GM19467 (cell line): ENCODE results near the gene HS6ST1.

ENCODE experiments used
- ATAC-seq: cut with Tn5 transposase; IDR thresholded peaks from one replicate; pipeline ENCODE4 v1.9.1; 2021; ENCODE audit warnings: mild to moderate bottlenecking, moderate library complexity; ENCODE audit not compliant: unreplicated experiment

Gene HS6ST1

GRCh38 chr2:128300151-128301020, 18.3 kb downstream of the HS6ST1 start:
- ATAC-seq: no peak

GRCh38 chr2:128299628-128300027, 19.0 kb downstream of the HS6ST1 start:
- no peak for ATAC-seq

- no peak for ATAC-seq
Observed at GRCh38 chr2:128298846-128299507, 19.7 kb downstream of the HS6ST1 start.

DNA sequence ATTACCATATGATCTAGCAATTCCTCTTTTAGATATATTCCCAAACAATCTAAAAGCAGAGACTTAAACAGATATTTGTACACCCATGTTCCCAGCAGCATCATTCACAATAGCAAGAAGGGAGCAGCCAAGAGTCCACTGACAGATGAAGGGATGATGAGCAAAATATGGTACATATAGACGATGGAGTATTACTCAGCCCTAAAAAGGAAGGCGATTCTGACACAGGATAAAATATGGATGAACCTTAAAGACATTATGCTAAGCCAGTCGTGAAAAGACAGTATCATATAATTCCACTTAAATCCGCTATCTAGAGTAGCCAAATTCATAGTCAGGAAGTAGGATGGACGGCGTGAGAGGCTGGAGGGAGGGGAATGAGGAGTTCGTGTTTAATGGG, 20.4 kb downstream of the HS6ST1 start:
- no peak for ATAC-seq

DNA sequence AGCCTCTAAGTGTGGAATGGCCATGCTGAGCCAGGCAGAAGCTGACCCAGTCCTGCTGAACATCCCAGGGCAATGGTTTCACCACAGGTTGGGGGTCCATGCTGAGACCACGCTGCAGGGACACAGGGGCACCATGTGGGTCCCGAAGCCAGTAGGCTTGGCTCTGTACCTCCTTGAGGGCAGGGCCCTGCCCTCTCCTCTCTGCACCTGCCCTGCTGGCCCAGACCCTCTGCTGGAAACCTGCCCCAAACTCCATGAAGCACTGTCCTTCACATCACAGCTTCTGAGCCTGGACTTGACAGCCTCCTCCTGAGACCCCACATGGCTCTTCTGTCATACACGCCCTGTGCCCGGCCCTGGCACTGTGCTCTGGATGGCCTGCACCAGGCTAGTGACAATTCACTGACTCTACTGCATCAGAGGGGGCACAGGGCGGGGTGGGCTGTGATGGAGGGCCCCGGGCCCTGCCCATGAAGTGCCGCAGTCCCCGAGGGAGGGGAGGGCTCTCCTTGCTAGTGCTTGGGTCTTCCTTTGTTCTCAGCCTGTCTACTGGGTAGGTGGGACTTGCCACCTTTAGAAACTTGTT, 24.7 kb downstream of the HS6ST1 start:
- no peak for ATAC-seq

- no peak for ATAC-seq
Observed at GRCh38 chr2:128293426-128293755, 25.3 kb downstream of the HS6ST1 start.

- ATAC-seq: no peak
Observed at GRCh38 chr2:128292599-128293425, 25.9 kb downstream of the HS6ST1 start.

DNA sequence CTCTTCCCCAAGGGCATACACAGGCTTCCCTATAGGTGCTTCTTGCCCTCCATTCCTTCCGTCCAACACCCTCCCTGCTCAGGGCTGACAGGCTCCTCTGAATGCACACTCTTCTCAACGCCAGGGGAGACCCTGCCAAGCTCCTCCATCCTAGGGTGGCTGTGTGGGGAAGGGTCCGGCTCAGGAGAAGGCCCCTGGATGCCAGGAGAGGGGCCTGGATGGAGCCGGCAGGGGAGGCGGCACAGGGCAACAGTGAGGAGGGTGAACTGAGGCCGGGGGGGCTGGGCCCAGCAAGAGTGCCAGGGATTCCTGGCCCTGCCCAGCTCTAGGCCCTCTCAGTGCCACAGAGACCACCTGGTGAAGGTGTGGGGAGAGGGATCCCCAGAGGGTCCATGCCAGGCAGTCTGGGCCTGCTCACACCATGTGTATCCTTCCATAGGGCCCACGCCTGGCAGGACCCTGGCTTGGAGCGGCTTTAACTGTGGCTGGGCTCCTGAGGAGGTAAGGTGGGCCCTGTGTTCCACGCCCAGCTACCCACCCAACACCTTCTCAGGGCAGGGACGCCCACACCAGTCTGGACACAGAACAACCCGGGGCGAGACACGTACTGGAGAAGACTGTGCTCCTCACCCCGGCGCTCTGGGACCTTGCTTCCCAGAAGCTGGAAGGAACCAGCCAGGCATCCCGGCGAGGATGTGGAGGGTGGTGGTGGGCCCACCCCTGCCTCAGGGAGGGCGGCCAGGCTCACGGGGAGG, 26.6 kb downstream of the HS6ST1 start:
- ATAC-seq: no peak

GRCh38 chr2:128291161-128291843, 27.4 kb downstream of the HS6ST1 start:
- no peak for ATAC-seq

DNA sequence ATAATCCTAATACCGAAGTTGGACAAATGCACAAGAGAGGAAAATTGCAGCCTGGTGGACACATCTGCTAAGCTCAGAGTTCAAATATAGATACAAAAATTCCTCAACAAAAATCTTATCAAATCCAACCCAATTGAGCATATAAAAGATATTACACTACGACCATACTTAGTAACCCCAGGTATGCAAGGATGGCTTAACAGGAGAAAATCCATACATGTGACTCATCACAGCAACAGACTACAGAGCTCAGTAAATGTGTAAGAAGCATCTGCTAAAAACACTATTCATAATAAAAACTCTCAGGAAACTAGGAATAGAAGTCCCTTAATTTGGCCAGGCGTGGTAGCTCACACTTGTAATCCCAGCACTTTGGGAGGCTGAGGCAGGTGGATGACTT, 28.3 kb downstream of the HS6ST1 start:
- no peak for ATAC-seq

DNA sequence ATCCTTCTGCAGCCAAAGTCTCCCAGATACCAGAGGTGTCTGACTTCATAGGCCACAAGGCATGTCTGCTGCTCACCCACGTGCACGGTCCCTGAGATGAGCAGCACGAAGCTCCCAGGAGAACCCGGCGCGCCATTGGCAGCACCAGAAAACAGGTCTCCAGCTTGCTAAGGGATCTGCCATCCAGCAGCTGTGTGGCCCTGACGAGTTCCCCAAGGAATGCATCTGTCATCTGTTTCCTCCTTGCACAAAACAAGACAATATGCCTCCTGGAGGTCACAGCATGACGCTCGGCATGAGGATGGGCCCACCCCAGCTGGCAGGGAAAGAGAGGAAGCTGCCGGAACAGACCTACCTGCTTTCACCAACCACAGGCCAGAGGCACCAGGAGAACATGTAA, 29.2 kb downstream of the HS6ST1 start:
- ATAC-seq: no peak

DNA sequence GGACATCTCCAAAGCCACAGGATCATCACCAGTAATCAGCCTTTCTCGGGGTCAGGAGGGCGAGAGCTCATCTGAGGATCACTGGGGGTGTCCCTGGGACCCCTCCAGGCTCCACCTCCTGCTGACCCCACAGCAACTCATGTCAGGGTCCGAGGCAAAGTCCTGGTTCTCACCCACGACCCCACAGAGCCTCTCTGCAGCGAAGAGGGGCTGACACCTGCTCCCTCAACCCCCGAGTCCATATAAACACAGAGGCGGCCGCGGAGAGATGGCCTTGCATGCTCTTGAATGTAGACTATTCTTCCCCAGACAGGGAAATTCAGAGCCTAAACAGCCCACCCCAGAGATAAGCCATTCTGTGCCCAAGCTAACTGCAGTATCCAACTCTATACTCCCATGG, 29.9 kb downstream of the HS6ST1 start:
- ATAC-seq: no peak

- ATAC-seq: no peak
Observed at GRCh38 chr2:128287780-128288735, 30.6 kb downstream of the HS6ST1 start.

- no peak for ATAC-seq
Observed at GRCh38 chr2:128286905-128287779, 31.5 kb downstream of the HS6ST1 start.

DNA sequence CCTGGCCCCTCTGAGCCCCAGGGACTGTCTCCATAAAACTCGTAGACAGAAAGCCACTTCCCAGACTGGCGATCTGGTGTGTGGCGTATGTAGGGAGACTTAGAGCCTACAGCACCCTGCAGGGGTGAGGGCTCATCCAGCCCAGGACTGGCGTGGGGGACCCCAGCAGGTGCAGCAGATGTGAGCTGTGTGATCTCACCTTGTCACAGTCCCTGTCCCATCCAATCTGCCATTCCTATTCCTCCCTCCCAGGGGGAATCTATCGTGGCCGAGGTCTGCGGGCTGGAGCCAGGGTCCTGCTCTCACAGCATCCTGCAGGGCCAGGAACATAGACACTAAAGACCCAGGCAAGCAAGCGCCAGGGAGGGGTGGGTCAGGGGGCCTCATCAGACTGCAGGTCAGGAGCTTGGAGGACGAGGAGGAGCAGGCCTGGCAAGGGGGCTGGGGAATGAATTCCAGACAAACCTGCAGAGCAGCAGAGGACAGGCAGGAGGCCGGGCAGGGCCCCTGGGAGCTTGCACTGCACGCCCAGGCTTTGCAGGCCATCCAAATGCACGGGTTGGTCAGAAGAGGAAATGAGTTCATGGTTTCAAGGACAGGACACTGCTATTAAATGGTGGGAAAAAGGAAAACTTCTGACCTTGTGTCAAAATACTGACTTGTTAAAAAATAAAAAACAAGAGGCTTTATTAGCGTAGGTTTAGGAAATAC, 32.5 kb downstream of the HS6ST1 start:
- no peak for ATAC-seq

DNA sequence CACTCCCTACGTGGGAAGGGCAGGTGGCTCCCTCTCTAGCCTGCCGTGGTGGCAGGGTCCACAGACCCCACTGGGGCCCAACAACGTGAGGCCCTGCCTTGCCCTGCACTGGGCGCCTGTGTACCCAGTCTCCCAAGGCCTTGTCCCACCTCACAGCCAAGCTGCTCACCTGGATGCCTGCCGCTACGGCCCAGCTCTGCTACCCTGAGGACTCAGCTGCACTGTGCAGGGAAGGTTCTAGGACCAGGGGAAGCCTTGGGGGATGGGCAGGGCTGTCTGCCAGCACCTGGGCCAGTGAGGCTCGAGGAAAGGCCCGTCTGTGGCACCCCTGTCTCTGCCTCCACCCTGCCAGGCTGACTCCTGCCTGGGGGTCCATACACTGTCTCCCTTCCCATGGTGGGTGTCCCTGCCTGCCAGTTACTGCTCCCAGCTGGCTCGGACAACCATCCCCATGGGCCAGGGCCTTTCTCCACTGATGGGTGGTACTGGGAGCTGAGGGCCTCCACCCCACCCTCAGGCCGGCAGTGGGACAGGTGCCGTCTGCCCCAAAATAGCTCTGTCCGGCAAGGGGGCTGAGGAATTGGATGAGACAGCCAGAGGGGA, 33.2 kb downstream of the HS6ST1 start:
- no peak for ATAC-seq

DNA sequence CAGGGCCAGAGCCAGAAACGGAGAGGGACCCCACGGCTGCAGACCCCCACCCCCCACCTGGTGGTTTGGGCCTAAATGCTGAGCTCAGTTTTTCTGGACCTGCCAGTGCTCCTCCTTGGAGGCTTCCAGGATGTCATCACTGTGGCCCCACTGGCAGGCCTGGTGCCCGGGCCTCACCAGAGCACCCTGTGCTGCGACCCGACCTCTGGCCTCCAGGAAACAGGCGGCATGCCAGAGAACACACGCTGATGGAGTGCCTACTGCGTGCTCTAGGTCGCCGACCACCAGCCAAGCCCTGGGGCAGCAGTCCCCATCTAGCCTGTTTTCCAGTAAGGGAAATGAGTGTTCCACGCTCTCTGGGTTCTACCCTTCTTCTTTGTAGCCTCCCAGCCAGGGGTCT, 33.8 kb downstream of the HS6ST1 start:
- no peak for ATAC-seq
